ENCODE measurements around the gene SLC25A53. TPM values are rescaled to one million over a fixed set of nuclear protein-coding genes. Genes with fewer than 3 reads are reported as not detected.

SLC25A53 gene
- total and polyA plus RNA-seq, 10 of the 15 experiments (the other 5 are each of a cell fraction or from before 2014, with no cell fraction given) = 4.1 to 11.4 (median 7.6) TPM

- no peak for TF ChIP-seq ETV6 (conservative IDR thresholded peaks at IDR 0.05 in 1 of 2, IDR thresholded peaks at IDR 0.05 in 1 of 2; ENCODE audit: borderline replicate concordance in 1 of 2, low read depth in 1 of 2)
- no peak for TF ChIP-seq RAD51 (IDR thresholded peaks at IDR 0.05)
- no peak for TF ChIP-seq CBFB (IDR thresholded peaks at IDR 0.05; ENCODE audit: low read depth)
- TF ChIP-seq NBN (IDR thresholded peaks at IDR 0.05) = no peak
- no peak for TF ChIP-seq SMC3 (IDR thresholded peaks at IDR 0.05; ENCODE audit: borderline replicate concordance, low read length)
- no peak for TF ChIP-seq YY1 (IDR thresholded peaks at IDR 0.05; ENCODE audit: low read depth, low read length)
- TF ChIP-seq BRCA1 (IDR thresholded peaks at IDR 0.05; ENCODE audit: low read depth, low read length) = no peak
- no peak for TF ChIP-seq CBX3 (IDR thresholded peaks at IDR 0.05; ENCODE audit: borderline replicate concordance, low read depth)
- no peak for TF ChIP-seq MTA2 (IDR thresholded peaks at IDR 0.05; ENCODE audit: low read depth)
- TF ChIP-seq HDGF (IDR thresholded peaks at IDR 0.05) = no peak
- TF ChIP-seq EZH2 (IDR thresholded peaks at IDR 0.05; ENCODE audit: borderline replicate concordance, control insufficient read depth, low read depth, low read length) = no peak
- no peak for TF ChIP-seq RBBP5 (conservative IDR thresholded peaks at IDR 0.05)
- TF ChIP-seq ZBED1 (IDR thresholded peaks at IDR 0.05; ENCODE audit: borderline replicate concordance) = no peak
- no peak for TF ChIP-seq ZNF217 (IDR thresholded peaks at IDR 0.05)
- no peak for TF ChIP-seq IKZF2 (IDR thresholded peaks at IDR 0.05)
- TF ChIP-seq ZNF24 (IDR thresholded peaks at IDR 0.05) = no peak
- TF ChIP-seq SPI1 (IDR thresholded peaks at IDR 0.05; ENCODE audit: borderline replicate concordance, insufficient read depth, low read depth, low read length) = no peak
- RAD21 ChIA-PET (ENCODE audit: unreplicated experiment) = interaction anchor here (1.1 kb wide), 1 partner anchor 20 kb away, joined by 4 read pairs; no protein-coding TSS in a partner anchor
- Histone ChIP-seq H3K27ac (ENCODE audit: control insufficient read depth, insufficient read depth) (no peak overlapping the region), H3K36me3 (ENCODE audit: control insufficient read depth in 2 of 2, insufficient read depth in 2 of 2, low read length in 1 of 2) (no peaks in the 10 kb centered on the region), H3K4me2 (ENCODE audit: control insufficient read depth, insufficient read depth) (no peak overlapping the region), H3K4me1 (ENCODE audit: control insufficient read depth, insufficient read depth, low read length) (no peaks in the 10 kb centered on the region), H3K4me3 (no peak overlapping the region), H2AFZ (ENCODE audit: control insufficient read depth, low read depth, low read length) (no peak overlapping the region), H4K20me1 (ENCODE audit: control insufficient read depth, insufficient read depth) (no peaks in the 10 kb centered on the region), H3K79me2 (ENCODE audit: control insufficient read depth, insufficient read depth, low read length) (no peaks in the 10 kb centered on the region), H3K9ac (ENCODE audit: control insufficient read depth, insufficient read depth, low read length) (no peak overlapping the region), H3K9me3 (replicated peaks; ENCODE audit: control insufficient read depth, insufficient read depth, low read length) (no peaks in the 10 kb centered on the region), H3K27me3 (replicated peaks in 1 of 2; ENCODE audit: control insufficient read depth in 2 of 2, insufficient read depth in 2 of 2, low read length in 1 of 2) (no peaks in the 10 kb centered on the region)
- CTCF ChIA-PET = interaction anchor here (1.0 to 1.3 kb wide), 2 partner anchors 12 to 17 kb away, joined by 4 to 5 read pairs; no protein-coding TSS in a partner anchor
- POLR2A ChIA-PET = no interaction called here
- DNase-seq (ENCODE audit: low read depth, low spot score) (no peak), FAIRE-seq (no peak), ATAC-seq (peak; percentile 38)
- SMC1A ChIA-PET (ENCODE audit: uncharacterized antibody, unreplicated experiment) = interaction anchor here (1.2 kb wide), 1 partner anchor 9 kb away, joined by 3 read pairs; no protein-coding TSS in a partner anchor
- intact Hi-C loops (cut with micrococcal nuclease; ENCODE audit: unreplicated experiment) (no loop called here), in situ Hi-C loops (cut with MboI) (no loop called here)
- 20% methylated on average over 1 of the region's 1 CpG for WGBS (ENCODE audit: insufficient coverage, insufficient replicate concordance, low lambda C conversion rate, missing lambda C conversion rate)
- BruUV-seq (replicated peaks) = no TSS peak
Observed at GRCh38 chrX:104118765-104119164, 38.0 kb downstream of the SLC25A53 start.

Measured in GM12878 (cell line).